ENCODE data around the gene PURB.
"Not testable (repeated sequence)": the region's sequence is repeated elsewhere in the genome, so short reads cannot be mapped to it uniquely, and the experiment has no call there.

The PURB gene

DNA sequence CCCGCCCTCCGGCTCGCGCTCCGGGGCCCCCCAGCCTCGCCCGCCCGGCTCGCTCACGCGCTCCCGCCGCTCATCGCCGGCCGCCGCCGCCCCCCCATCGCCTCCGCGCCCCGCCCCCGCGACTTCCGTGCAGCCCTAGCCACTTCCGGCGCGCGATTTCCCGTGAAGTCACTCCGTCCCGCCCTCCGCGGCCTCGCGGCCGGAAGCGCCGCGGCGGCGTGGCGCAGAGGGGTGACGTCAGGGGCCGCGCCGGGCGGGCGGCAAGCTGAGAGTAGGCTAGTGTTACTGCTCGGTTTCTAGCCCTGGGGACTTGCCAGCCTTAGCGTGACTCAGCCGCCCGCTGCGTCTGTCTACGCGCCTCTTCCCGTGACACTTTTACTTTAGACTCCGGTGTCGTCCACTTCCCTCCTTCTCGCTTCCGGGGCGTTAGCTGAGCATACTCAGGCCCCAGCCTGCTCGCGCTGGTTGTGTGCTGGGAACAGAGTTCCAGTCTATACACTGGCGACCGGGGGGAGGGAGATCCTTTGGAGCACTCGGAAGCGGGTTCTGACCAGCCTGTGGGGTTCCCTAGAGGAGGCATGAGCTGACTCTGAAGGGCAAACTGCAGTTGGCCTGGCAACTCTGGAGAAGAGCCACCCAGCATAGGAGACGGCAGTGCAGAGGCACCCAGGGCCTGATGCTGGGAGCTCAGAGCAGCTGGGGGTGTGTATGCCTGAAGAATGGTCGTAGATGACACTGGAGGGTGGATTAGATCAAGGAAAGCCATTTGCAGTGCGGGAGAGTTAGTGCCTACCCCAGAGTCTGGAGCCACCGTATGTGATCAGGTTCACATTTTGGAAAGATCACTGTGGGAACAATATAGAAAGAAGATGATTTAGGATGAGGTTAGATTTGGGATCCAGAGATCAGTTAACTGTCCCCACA lies at the start of gene PURB:
TSS of gene PURB (minus strand) at position 137 of the 924 bp plus-strand sequence. CDS start 182 bp downstream, outside the sequence.
- peak; percentile 99 for DNase-seq (ENCODE audit: low spot score)

DNA sequence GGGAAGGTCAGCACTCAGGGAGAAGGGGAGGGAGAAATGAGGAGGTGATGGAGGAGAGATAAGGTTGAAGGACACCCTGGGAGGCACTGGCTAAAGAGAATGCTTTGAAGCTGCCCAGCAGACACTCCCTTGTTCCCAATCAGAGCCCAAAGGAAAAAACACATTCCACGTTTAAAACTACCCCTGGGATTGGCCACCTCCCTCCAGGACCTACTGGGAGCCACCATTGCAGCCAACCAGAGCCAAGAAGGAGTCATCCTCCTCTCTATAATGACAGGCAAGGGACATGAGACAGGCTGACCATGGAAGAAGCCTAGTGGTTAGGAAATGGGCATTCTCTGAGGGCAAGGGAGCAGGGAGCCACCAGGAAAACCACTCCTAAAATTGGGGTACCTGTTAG lies 49.7 kb upstream of the PURB start:
- DNase-seq (ENCODE audit: low spot score) = no peak

- not testable (repeated sequence) for DNase-seq (ENCODE audit: low spot score)
Measured at GRCh38 chr7:44934510-44934909, 49.2 kb upstream of the PURB start.

- no peak for DNase-seq (ENCODE audit: low spot score)
Measured at GRCh38 chr7:44930921-44931320, 45.6 kb upstream of the PURB start.

DNA sequence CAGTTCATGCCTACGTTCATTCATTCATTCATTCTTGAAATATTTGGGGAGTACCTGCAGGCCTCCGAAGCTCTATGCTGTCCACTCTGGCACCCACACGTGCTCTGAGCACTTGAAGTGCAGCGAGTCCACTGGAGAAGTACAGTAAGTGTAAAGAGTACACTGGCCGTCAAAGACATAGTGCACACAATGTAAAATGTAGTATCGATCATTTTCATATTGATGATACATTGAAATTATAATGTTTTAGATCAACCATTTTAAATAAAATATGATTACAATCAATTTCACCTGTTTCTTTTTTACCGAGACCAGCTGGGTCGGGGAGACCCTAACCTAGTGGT lies 37.0 kb upstream of the PURB start:
- DNase-seq (ENCODE audit: low spot score) = no peak

GRCh38 chr7:44921607-44922350 lies 36.4 kb upstream of the PURB start:
- DNase-seq (ENCODE audit: low spot score) = peak; percentile 64

DNA sequence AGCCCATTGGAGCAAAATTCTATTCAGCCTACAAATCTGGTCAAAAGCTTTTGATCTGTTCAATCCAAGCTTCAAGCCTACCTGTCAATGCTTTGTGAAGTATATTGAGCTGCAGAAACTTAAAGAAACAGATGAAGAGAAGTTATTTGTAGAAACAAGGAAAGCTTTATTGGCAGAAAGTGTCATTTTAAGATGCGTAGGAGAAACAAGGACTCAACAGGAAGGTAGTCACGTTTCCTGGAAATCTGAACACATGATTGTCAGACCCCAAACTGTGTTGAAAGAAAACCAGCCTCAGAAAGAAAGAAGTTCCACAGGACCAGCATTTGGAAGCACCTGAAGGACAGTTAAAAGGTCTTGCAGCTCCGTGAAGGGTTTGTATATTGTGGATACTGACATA lies 34.8 kb upstream of the PURB start:
- no peak for DNase-seq (ENCODE audit: low spot score)

- no peak for DNase-seq (ENCODE audit: low spot score)
Measured at GRCh38 chr7:44918029-44918428, 32.7 kb upstream of the PURB start.

DNA sequence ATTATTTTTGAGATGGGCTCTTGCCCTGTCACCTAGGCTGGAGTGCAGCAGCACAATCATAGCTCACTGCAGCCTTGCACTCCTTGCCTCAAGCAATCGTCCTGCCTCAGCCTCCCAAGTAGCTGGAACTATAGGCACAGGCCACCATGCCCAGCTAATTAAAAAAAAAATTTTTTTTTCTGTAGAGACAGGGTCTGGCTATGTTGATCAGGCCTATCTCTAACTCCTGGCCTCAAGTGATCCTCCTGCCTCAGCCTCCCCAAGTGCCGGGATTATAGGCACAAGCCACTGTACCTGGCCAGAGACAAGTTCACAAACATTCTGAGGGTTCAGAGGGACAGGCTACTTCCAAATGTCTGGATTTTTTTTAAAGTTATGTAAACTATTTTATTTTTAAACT lies 32.1 kb upstream of the PURB start:
- DNase-seq (ENCODE audit: low spot score) = no peak

DNA sequence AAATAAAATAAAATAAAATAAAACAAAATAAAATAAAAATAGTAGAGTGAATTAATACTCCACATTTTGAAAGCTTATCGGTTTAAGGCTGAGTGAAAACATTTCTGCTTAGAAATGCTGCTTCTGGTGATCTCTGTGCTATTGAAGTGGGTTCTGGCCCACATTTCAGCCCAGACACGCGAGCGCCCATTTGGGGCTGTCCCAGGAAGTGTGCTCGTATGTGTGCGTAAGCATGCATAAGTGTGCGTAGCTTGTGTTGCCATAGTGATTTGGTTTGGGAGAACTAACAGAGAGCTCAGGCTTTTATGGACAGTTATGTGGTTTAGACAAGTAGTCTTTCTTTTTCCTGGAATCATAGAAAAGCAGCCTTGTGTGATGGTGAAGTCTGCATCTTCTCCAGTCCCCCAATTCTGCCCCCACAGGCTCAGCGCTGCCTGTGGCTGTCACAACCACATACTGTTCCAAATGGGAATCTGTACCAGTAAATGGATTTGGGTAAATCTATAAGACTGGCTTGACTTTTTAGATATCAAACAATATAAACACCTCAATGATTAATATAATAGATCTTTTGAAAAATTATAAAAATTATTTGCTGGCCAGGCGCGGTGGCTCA lies 29.8 kb upstream of the PURB start:
- no peak for DNase-seq (ENCODE audit: low spot score)

DNA sequence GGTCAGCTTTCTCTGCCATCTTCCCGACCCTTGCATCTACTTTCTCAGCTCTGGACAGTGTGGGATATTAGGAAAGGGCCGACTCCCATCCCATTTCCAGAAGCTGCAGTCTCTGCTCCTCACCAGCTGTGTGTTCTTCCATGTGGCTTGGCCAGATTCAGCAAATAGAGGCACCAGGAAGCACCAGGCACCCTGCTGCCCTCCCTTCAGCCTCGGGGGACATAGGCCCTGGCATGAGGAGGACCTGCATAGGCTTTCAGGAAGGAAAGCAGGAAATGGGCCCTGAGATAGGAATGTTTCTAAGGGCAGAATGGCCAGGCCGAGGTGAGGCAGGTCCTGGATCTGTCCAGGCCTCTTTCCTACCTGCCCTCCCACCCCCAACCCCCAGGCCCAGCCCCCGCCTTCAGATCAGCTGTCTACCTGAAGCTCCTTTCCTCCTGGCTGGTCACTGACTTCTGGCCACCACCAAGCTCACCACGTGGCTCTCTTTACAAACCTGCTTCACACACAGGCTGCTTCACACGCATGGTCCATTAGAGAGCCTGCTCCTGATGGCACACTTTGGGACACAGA lies 27.5 kb upstream of the PURB start:
- no peak for DNase-seq (ENCODE audit: low spot score)

DNA sequence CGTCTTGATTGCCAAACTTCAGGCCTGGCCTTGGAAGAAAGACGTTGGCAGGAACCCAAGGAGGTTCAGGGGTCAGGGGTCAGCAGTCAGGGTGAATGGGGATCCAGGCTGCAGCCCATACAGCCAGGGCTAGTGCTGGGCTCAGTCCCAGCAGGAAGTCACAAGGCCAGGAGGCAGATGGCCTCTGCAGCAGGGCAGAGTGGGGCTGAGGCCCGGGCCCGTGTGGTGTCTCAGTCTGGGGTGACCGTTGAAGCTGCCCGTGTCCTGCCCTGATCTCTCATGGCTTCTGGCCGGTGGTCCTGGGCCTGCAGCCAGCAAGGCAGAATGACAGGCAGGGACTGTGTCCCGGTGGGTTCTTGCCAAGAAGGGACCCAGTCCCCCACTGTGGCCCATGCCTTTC lies 26.6 kb upstream of the PURB start:
- no peak for DNase-seq (ENCODE audit: low spot score)

- no peak for DNase-seq (ENCODE audit: low spot score)
Measured at GRCh38 chr7:44909596-44910389, 24.5 kb upstream of the PURB start.

DNA sequence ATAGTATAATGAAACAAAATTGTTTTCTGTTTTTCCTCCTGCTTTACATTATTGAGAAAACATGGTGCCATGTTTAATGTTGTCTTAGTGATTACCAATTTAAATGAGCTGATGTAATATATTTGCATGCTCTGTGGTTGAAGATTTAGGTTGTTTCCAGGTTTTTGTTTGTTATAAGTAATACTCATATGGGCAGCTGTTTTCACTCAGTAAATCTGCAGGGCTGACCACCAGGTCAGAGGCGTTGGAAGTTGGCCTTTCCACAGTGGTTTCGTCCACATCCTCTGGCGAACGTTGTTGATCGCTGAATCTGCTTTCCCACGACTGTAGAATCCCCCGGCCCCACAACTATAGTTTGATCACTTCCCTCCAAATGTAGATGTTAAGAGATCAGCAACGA lies 21.6 kb upstream of the PURB start:
- DNase-seq (ENCODE audit: low spot score) = no peak

GRCh38 chr7:44905002-44905635 lies 19.8 kb upstream of the PURB start:
- DNase-seq (ENCODE audit: low spot score) = no peak

GRCh38 chr7:44899443-44899842 lies 14.1 kb upstream of the PURB start:
- no peak for DNase-seq (ENCODE audit: low spot score)

GRCh38 chr7:44898039-44898438 lies 12.7 kb upstream of the PURB start:
- peak; percentile 17 for DNase-seq (ENCODE audit: low spot score)

DNA sequence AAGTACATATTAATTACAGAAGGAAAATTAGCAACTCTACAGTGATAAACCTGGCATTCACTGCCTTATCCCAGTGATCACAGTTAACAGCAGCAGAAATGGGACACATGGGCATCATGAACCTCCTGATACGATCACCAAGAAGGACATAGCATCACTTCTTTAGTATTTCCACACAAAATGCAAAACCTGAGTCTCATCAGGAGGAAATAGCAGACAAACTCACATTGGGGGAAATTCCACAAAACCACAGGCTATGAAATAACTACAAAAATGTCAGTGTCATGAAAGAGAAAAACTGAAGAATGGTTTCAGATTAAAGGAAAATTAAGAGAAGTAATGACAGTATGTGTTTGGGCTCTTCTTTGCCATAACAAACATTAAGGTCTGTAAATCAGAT lies 12.0 kb upstream of the PURB start:
- no peak for DNase-seq (ENCODE audit: low spot score)

DNA sequence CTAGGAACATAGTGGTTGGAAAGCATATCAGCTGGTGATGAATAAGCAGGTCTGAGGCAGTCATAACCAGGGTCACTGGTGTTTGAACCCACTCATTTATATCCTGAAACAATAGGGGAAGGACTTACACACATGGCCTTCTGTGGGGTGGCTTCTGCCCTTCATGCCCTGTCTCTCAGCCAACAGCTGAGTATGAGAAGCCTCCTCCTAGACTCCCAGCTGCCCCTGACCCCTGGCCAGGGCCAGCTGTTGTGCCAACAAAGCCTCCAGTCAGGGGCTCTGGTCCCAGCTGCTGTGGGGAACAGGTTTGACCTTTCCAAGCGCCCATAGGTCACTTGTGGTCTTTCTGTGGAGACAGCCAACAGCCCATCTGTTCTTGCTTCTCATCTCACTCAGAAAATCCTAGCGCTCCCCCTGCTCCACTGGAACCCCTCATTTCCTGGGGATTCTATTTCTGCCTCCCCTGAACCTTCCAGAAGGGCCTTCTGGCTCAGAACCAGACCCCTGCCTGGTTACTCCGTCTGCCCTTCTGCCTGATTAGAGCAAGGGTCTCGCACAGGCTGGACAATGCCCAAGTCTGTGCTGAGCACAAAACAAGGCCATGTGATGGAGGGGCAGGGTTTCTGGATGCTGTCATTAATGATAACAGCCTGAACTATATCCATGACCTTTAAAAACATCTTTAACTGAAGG lies 9.7 kb upstream of the PURB start:
- no peak for DNase-seq (ENCODE audit: low spot score)

DNA sequence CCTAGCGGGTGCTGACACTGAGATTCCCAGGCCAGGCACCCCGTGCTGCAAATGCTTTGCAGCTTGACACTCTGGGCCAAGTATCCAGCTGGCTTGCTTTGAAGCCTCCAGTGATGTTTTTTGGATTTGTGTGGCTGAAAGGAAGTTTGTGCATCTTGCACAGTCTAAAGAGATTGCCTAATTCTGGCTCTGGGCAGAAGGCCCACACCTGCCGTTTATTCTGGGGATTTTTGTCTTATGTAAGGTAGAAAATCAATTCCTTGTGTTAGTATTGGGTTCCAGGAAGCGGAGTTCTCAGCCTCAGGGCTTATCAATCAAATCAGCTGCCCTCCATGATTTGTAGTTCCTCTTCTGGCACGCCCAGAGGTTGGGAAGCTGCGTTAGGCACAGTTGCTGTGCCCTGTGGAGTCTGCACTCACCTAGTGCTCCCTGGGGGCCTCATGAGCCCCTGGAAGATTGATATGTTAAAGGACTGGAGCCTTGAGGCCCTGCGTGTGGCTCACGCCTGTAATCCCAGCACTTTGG lies 8.4 kb upstream of the PURB start:
- no peak for DNase-seq (ENCODE audit: low spot score)
